Type B pancreatic cell (in vitro differentiated cells): Measurements from ENCODE around the gene C4orf50. TPM values are rescaled to one million over a fixed set of nuclear protein-coding genes. Genes with fewer than 3 reads are reported as not detected.

Experiments
- DNase-seq: peaks from one replicate; pipeline ENCODE4 v3.0.0; 2021; ENCODE audit warnings: mixed read lengths; ENCODE audit not compliant: unreplicated experiment; ENCODE audit errors: extremely low spot score
- H3K27ac Mint-ChIP-seq: 2 replicates; pipeline ENCODE4 v1.8.0; 2021; ENCODE audit warnings: mild to moderate bottlenecking, mixed read lengths
- H3K27me3 Mint-ChIP-seq: 2 replicates; pipeline ENCODE4 v1.8.0; 2021; ENCODE audit warnings: mixed read lengths
- H3K36me3 Mint-ChIP-seq: 2 replicates; pipeline ENCODE4 v1.8.0; 2021; ENCODE audit warnings: mixed read lengths
- H3K4me1 Mint-ChIP-seq: one replicate; pipeline ENCODE4 v1.8.0; 2021; ENCODE audit warnings: mixed read lengths; ENCODE audit not compliant: unreplicated experiment
- H3K4me3 Mint-ChIP-seq: 2 replicates; pipeline ENCODE4 v1.8.0; 2021; ENCODE audit warnings: mild to moderate bottlenecking, mixed read lengths
- H3K9me3 Mint-ChIP-seq: 2 replicates; pipeline ENCODE4 v1.8.0; 2021; ENCODE audit warnings: mixed read lengths
- total RNA-seq: library from RNA; stranded (reverse); gene quantifications from 2 replicates; pipeline ENCODE4 v1.2.1, GENCODE V29; 2021; ENCODE audit warnings: low replicate concordance
- TF ChIP-seq, protein P1 (sequence below): fragments of 200-600 bp; sonication (generic); conservative IDR thresholded peaks from 2 replicates; pipeline ENCODE4 v1.5.0; 2021; ENCODE audit warnings: antibody characterized with exemption, mild to moderate bottlenecking

C4orf50 gene
- total RNA-seq, 1 donor from 2014 or later, result 0.19 TPM

DNA sequence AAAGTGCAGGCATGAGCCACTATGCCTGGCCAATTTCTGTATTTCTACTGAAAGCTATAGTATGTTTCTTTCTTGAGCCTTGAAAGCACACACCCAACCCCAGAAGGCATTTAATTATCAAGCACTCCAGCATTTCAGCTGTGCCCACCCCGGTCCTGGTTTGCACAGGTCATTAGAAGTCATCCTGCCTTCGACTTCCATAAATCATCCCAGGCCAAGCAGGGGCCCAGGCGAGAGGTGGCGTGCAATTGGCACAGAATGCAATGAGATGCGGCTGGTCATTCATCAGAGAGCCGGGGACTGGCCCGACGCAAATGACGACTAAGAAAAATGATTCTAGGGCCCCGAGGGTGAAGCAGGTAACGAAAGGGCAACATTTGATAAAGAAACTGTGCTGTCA, 100.6 kb downstream of the C4orf50 start:
- Mint-ChIP-seq H3K4me1 (peaks cover 11% of the 10 kb centered on the region), H3K27ac (no peak overlapping the region), H3K4me3 (no peak overlapping the region), H3K9me3 (peaks cover 2% of the 10 kb centered on the region), H3K36me3 (no peaks in the 10 kb centered on the region), H3K27me3 (peaks cover 57% of the 10 kb centered on the region)
- no peak for DNase-seq
- TF ChIP-seq, protein P1, sequence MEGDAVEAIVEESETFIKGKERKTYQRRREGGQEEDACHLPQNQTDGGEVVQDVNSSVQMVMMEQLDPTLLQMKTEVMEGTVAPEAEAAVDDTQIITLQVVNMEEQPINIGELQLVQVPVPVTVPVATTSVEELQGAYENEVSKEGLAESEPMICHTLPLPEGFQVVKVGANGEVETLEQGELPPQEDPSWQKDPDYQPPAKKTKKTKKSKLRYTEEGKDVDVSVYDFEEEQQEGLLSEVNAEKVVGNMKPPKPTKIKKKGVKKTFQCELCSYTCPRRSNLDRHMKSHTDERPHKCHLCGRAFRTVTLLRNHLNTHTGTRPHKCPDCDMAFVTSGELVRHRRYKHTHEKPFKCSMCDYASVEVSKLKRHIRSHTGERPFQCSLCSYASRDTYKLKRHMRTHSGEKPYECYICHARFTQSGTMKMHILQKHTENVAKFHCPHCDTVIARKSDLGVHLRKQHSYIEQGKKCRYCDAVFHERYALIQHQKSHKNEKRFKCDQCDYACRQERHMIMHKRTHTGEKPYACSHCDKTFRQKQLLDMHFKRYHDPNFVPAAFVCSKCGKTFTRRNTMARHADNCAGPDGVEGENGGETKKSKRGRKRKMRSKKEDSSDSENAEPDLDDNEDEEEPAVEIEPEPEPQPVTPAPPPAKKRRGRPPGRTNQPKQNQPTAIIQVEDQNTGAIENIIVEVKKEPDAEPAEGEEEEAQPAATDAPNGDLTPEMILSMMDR, result no peak

DNA sequence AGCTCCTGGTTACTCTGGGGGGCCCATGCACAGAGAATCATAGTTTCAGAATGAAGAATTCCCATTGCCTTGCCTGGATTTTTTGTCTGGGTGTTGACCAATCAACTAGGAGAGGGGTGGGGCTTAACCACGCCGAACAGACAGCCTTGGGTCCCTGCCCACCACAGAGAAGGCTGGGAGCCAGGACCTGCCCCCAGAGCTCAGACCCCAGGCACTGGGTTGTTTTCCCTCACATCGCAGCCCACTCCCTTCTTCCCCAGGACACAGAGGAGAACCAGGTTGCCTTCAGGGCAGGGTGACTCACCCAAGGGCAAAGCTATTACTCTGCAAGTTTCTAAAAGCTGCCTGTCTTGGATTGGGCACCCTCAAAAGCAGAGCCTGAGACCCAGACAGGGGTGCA, 102.0 kb downstream of the C4orf50 start:
- TF ChIP-seq, protein P1, result no peak
- Mint-ChIP-seq H3K36me3 (no peaks in the 10 kb centered on the region), H3K27ac (no peak overlapping the region), H3K27me3 (peaks cover 48% of the 10 kb centered on the region), H3K4me3 (no peak overlapping the region), H3K9me3 (peaks cover 6% of the 10 kb centered on the region), H3K4me1 (peaks cover 8% of the 10 kb centered on the region)
- DNase-seq, result no peak

DNA sequence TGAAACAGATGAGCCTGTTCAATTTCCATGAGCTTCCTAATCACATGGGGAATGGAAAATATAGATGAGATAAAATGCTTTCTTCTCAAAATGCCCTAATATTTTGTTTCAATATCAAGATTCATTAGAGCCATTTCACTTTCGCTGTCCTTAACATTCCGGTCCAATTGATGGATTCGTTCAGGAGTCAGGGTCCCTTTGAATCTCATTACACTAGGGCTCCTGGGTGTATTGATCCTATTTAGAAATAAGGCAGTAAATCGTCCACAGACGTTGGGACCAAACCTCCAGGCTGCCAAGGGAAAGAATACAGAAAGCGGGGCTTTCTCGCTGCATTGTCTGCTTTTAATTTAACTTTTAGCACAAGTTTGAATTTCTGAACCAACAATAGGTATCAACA, 104.8 kb downstream of the C4orf50 start:
- peaks cover 6% of the 10 kb centered on the region for H3K9me3 Mint-ChIP-seq
- H3K27me3 Mint-ChIP-seq, result peaks cover 42% of the 10 kb centered on the region
- peaks cover 4% of the 10 kb centered on the region for H3K4me1 Mint-ChIP-seq
- no peak overlapping the region for H3K4me3 Mint-ChIP-seq
- DNase-seq, result no peak
- TF ChIP-seq, protein P1, result no peak
- H3K36me3 Mint-ChIP-seq, result no peaks in the 10 kb centered on the region
- H3K27ac Mint-ChIP-seq, result no peak overlapping the region

DNA sequence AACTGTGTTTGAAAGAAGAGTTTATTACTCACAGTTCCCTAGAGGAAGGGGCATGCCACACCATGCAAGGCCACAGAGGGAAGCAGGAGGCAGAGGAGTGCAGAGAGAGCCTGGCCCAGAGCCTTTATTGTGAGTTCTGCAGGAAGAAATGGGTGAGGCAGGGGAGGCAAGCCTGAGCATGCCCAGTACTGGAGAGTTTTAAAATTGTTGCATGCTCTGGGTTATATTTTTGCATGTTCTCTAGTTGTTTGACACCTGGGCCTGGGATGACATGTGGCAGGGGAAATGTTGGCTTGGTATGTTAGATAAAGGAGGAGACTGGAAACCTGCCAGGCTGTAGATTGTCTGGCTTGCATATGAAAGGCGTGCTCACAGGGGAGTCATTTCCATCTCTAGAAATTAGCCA, 105.6 kb downstream of the C4orf50 start:
- TF ChIP-seq, protein P1, result no peak
- H3K36me3 Mint-ChIP-seq, result no peaks in the 10 kb centered on the region
- H3K4me3 Mint-ChIP-seq, result no peak overlapping the region
- H3K9me3 Mint-ChIP-seq, result peaks cover 7% of the 10 kb centered on the region
- no peak for DNase-seq
- peaks cover 42% of the 10 kb centered on the region for H3K27me3 Mint-ChIP-seq
- peak overlapping the region; percentile 19 for H3K27ac Mint-ChIP-seq
- peaks cover 4% of the 10 kb centered on the region for H3K4me1 Mint-ChIP-seq

DNA sequence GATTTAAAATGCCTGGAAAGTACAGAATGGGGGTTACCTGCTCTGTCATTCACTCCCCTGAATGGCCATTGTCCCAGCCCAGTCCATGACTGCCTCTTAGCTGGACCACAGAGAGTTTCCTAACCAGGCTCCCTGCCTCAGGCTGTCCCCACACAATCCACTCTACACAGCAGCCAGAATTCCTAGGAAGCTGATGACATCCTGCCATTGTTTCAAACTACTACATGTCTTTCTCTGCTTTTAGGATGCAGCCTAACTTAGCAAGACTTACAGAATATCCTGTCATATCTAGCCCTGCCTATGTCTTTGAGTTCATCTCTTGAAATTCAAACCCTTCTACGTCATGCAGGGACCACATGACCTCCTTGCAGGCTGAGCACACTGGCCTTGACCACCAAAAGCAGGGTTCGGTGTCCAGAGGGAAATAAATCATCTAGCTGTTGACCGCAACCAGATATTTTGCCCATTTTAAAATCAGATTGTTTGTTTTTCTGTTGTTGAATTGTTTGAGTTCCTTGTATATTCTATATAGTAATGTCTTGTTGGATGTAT, 109.3 kb downstream of the C4orf50 start:
- TF ChIP-seq, protein P1, result no peak
- peaks cover 12% of the 10 kb centered on the region for H3K9me3 Mint-ChIP-seq
- no peak overlapping the region for H3K27ac Mint-ChIP-seq
- no peak overlapping the region for H3K4me3 Mint-ChIP-seq
- H3K27me3 Mint-ChIP-seq, result peaks cover 61% of the 10 kb centered on the region
- no peaks in the 10 kb centered on the region for H3K36me3 Mint-ChIP-seq
- H3K4me1 Mint-ChIP-seq, result peaks cover 4% of the 10 kb centered on the region
- no peak for DNase-seq

DNA sequence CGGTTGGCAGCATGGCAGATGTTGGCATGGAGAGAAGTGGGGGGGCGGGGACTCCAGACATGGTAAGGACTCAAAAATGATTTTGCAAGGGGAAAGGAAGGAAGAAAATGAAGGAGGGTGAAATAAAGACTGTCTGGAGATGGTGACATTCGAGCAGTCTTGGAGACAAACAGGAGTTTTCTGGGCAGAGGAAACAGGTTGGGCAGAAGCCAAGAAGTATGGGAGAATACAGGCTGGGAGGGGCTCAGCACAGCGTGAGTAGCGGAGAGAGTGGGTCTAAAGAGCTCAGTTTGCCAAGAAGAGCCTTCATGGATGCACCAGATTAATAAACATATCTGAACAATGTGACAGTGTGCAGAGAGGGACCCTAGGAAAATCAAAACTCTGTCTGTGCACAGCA, 112.0 kb downstream of the C4orf50 start:
- peaks cover 5% of the 10 kb centered on the region for H3K9me3 Mint-ChIP-seq
- TF ChIP-seq, protein P1, result no peak
- peaks cover 80% of the 10 kb centered on the region for H3K27me3 Mint-ChIP-seq
- no peaks in the 10 kb centered on the region for H3K4me1 Mint-ChIP-seq
- H3K4me3 Mint-ChIP-seq, result no peak overlapping the region
- H3K36me3 Mint-ChIP-seq, result no peaks in the 10 kb centered on the region
- DNase-seq, result no peak
- H3K27ac Mint-ChIP-seq, result no peak overlapping the region
